ENCODE measurements around the gene PPFIBP1. TPM values are rescaled to one million over a fixed set of nuclear protein-coding genes. Genes with fewer than 3 reads are reported as not detected.

The PPFIBP1 gene
- total RNA-seq, 1 donor from 2014 or later, result 292 TPM

DNA sequence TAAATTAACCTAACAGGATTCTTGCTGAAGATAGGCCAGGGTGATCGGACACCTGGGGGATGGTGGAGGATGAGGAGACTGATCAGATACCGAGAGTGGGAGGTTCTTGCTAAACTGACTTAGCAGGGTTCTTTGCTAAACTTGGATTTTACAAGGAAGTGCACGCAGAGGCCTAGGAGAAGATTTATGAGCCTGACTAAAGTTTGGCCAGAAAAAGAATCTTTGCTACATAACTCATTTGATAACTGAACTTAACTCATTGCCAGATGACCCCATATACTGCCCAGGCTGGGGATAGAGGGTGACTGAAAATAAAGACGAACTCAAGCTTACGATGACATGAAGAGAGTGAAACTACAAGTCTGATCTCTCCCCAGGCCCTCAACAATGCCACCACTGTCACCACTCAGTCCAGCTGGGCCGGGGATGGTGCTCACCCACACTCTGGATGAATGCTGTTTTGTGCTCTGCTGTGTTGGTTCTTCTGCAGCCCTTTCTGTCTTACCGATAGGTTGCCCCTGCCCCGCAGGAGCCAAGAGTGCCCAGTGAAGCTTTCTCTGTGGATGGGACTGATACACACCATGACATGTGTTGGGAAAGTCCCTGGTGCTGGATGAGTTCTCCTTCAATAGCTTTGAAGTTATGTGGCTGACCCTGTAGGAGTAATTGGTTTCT lies 29.0 kb downstream of the PPFIBP1 start:
- ATAC-seq (ENCODE audit: poor library complexity), result no peak
- intact Hi-C loops (cut with DNase I), result no loop called here

DNA sequence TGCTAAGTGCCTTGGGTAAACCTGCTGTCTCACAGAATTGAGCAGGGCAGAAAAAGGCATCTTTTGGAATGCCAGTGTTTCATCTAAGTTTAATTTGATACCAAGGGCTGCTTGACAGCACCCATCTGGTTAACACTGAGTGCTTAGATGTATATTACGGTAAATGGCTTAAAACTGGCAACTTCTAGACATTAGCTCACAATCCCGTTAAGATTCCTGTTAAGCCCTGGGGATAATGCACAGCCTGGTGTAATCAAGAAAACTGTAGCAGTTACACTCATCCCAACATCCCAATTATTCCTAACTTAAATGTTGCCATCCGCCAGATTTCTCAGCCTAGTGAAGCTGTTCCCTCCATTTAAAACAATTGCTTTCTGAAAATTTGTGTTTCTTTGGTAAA lies 29.9 kb downstream of the PPFIBP1 start:
- intact Hi-C loops (cut with DNase I), result no loop called here
- DNase-seq, result no peak
- ATAC-seq (ENCODE audit: poor library complexity), result no peak

More for the DNA sequence above, 29.0 kb downstream of the PPFIBP1 start:
- DNase-seq, result no peak

DNA sequence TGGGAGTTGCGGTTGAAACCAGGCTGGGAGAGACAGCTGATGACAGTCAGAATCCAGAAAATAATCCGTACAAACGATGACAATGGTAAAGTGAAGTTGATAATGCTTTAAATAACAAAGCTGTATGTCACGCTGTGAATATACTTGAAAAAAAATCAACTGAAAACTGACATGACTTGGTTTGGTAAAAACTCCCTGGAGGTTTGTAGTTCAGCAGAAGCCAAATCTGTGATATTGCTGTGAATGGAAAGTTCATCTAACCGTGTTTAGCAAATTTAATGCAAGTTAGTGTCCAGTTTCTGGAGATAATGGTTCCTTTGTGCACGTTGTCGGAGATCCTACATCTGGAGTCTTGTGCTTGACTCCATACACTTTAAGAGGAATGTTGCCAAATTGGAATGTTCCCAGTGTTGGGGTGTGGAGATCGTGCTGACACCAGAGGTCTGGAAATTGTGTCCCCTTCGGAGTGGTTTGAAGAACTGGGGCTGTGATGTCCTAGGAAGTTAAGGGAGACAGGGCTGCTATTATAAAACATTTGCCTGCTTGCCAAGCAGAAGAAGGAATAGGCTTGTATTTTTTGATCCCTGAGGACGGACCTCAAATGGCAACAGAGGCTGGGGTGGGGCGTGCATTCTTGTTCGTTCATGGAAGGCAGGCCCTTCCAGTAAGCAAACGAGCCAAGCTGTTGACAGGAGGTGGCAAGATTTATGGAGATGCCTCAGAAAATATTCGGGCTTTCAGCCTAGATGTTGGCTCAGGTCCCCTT lies 30.6 kb downstream of the PPFIBP1 start:
- ATAC-seq (ENCODE audit: poor library complexity) (peak; percentile 71), DNase-seq (peak; percentile 88)
- intact Hi-C loops (cut with DNase I), result no loop called here

DNA sequence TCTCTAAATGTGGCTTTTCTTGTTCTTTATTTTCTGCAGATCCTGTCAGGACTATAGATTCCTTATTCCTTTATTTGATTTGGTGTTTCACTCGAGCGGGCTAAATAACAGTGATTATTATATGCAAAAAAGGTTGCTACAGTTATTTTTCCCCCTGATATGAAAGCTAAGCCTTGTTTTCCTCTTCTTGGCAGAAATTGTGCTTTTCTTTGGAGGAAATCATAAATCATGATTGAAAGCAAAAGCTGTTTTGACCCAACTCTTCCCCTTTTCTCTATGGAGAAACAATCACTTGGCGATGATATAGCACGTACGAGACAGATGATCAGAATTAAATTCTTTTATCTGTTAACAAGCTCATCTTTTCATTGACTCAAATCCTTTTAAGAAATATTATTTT lies 31.4 kb downstream of the PPFIBP1 start:
- ATAC-seq (ENCODE audit: poor library complexity), result no peak
- intact Hi-C loops (cut with DNase I), result no loop called here
- DNase-seq, result no peak

DNA sequence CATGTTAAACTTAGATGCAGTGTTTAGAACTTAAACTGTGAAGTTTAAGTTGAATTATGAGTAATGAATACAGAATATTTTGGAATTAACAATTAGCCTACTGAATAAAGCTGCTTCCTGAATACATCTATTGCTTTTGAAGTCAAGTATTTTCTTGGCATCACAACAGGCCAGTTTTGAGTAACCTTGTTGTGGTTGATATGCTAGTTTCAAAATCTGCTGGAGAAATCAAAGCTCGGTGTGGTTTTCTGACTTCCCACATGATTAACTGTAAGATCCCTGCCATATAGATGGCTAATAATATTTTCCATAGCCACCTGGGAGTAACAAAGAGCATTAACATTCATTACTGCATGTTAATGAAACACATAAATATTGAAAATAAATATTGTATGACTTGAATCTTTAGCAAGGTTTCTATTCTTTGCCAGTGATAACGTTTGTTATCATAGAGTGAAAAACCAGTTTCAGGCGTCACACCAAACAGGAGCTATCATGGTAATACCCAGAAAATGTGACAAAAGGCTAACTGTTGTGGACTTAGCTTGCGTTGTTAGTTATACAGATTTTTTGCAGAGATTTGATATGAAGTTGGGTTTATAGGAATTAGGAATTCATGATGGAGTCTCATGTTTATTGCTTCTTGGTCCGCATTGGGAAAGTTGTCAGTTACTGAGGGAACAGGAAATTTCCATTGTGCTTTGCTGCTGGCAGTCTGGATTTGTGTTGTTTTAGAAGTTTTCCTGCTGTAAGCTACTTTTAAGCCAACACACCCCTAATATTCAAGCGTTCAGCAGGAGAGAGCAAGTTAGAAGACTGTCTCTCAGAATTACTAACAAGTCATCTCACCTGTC lies 32.1 kb downstream of the PPFIBP1 start:
- DNase-seq (no peak), ATAC-seq (ENCODE audit: poor library complexity) (no peak)
- intact Hi-C loops (cut with DNase I), result no loop called here

DNA sequence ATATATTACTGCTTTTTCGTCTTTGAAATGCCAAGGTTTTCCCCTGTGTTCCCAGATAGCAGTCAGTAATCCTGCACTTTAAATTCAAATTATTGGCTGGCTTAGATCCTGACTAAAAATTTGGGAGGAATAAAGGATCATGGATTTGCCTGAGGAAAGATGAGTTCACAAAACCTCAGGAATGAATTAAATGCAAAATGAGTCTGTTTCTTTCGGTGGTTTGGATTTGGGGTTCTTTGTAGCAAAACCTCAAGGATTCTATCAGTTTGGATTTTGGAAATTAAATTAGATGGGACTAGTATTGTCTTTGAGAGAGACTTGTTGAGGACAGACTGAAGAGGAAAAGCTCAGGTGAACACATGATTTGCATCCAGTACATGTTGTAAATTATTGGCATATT lies 36.1 kb downstream of the PPFIBP1 start:
- intact Hi-C loops (cut with DNase I), result no loop called here
- DNase-seq (no peak), ATAC-seq (ENCODE audit: poor library complexity) (no peak)

DNA sequence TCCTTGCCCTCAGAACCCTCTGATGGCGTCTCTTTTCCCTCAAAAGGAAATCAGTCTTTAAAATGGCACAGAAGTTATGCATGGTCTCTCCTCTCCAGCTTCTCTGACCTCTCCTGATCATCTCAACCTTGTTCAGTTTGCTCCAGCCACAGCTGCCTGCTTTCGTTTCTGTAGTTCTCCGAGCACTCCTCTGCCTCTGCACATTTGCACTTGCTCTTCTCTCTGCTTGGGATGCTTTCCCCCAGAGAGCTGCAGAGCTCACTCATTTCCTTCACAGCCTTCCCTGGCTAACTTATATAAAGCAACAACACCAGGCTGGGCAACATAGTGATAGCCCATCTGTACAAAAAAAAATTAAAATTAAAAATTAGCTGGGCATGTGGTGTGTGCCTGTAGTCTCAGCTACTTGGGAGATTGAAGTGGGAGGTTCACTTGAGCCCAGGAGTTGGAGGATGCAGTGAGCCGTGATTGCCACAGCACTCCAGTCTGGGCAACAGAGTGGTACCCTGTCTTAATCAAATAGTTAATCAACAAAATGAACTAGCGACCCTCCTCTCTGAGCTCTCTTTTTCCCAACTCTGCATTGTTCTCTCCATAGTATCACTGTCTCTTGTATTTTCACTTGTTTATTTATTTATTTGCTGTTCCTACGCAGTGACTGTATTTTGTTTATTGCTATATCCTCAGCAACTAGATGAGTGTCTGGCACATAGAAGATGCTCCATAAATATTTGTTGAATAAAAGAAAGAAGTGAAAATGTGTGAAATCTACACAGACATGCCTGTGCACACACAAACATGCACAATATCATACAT lies 37.7 kb downstream of the PPFIBP1 start:
- peak; percentile 73 for ATAC-seq (ENCODE audit: poor library complexity)
- intact Hi-C loops (cut with DNase I), result no loop called here

DNA sequence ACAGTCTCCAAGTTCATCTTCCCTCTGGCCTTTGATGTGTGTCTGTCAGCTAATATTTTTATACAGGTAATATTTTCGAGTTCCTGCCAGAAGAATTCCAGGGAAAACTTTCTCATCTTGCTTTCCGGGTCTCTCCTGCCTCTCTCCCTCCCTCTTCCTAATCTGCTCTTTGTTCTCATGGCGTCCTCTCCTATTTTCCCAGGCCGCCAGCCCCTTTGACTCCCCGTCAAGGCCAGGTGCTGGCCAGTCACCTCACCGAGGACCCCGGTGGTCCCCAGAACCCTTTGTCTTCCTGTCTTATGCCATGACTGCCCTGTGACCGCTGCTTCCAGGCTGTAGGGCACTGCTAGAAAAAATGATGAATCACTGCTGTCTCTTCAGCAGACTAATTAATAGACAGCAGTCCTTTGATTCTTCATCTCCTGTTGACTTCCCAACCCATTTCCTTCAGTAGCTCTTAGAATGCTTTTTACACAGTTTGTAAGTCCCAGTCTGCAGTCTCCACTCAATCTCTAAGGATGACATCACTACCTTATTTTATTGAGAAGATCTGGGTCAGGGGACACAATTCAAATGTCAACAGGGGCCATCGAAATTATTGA lies 40.7 kb downstream of the PPFIBP1 start:
- DNase-seq, result no peak
- ATAC-seq (ENCODE audit: poor library complexity), result no peak
- intact Hi-C loops (cut with DNase I), result no loop called here

More for the DNA sequence above, 37.7 kb downstream of the PPFIBP1 start:
- no peak for DNase-seq

DNA sequence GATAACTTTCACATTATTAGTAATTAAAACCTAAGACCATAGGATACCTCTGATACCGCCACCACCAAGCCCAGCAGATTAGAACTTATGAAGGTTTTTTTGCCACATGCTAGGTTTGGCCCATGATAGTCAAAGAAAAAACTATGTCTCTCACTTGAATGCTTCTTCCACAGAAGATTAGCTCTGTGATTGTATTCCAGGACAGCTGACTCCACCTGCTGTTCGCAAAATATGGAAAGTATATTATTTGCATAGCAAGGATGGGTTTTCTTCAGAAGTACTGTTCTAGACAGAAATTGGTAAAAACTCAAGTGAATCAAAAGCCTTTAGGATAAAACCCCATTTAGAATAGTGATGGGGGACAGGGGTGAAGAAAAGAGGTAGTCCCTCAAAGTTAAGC lies 42.2 kb downstream of the PPFIBP1 start:
- ATAC-seq (ENCODE audit: poor library complexity) (no peak), DNase-seq (no peak)
- intact Hi-C loops (cut with DNase I), result no loop called here

DNA sequence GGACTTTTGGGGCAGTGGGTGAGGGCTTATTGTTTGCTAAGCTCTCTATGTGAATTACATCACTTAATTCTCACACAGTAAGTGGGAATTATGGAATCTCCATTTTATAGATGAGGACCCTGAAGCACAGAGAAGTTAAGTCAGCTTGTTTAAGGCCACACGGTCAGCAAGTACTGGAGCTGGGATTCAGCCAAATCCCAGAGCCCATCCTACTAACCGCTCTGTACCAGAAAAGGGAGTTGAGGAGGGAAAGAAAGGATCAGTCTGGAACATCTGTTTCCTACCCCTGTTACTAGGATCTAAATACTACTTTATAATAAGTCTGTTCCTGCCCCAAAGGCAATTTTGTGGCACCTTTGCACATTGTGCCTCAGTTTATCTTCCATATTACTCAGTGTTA lies 42.6 kb downstream of the PPFIBP1 start:
- DNase-seq (no peak), ATAC-seq (ENCODE audit: poor library complexity) (peak; percentile 41)
- intact Hi-C loops (cut with DNase I), result no loop called here

DNA sequence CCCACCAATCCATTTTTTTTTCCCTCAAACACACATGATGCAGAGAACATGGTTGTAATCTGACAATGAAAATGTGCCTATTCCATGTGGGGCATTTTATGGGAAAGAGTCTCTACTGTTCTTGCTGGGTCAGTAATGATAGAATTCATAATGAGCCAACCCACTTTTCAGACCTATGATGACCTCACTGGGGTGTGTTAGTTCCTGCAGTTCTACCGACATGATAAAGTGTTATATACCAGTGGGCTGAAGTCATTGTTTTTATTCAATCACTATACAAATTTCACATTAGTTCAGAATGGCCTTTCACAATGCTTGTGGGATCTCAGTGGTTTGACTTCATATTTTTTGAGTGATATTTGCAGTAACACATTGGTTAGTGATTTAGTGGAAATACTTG lies 47.5 kb downstream of the PPFIBP1 start:
- intact Hi-C loops (cut with DNase I), result no loop called here
- ATAC-seq (ENCODE audit: poor library complexity), result peak; percentile 23

DNA sequence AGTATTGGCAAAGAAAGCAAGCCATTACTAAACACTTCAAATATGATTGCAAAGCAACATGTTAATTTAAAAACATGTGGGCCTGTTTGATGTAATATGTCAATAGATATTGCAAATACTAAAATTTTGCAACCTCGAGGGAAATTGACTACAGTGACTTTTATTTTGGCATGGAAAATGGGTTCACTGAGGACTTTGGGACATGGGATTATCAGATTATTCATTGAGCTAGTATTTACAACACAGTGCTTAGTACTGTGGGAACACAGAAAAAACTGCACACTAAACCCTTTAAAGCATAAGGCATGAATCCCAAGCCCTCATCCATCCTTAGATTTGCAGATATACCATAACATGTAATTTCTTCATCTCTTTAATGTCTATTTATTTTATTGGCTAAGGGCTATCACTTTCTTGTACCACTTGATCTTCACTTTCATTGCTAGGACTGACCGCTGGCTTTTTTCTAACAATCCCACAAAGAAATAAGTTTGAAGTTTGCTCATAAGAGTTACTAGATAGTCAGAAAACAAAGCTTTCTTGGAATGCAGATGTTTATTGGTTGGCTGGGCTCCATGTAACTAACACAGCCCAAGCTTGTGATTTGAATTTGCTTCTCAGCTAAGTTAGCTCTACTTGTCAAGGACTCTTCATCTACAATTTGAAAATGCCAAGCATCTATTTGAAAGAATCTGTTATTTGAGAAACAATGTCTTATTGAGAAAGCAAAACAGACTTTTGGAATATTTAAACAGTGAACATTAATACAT lies 48.7 kb downstream of the PPFIBP1 start:
- intact Hi-C loops (cut with DNase I), result no loop called here
- DNase-seq, result no peak
- ATAC-seq (ENCODE audit: poor library complexity), result no peak

More for the DNA sequence above, 47.5 kb downstream of the PPFIBP1 start:
- DNase-seq, result no peak

DNA sequence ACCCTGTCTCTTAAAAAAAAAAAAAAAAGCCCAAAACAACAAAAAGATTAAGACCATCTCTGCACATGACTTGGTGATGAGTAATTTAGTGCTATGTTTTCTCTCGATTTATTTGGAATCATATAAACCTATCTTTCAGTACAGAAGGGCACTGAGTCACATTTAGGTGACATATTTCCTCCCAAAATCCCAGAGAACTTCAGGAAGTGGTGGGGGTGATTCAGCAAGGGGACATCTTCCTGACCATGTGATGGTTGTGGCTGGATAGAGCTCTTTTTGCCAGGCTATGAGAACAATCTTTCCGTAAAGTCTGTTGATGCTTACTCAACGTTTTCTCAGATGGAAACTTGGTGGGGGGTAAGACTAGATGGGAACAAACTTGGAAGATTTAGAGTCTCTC lies 50.0 kb downstream of the PPFIBP1 start:
- no peak for DNase-seq
- intact Hi-C loops (cut with DNase I), result no loop called here
- no peak for ATAC-seq (ENCODE audit: poor library complexity)

DNA sequence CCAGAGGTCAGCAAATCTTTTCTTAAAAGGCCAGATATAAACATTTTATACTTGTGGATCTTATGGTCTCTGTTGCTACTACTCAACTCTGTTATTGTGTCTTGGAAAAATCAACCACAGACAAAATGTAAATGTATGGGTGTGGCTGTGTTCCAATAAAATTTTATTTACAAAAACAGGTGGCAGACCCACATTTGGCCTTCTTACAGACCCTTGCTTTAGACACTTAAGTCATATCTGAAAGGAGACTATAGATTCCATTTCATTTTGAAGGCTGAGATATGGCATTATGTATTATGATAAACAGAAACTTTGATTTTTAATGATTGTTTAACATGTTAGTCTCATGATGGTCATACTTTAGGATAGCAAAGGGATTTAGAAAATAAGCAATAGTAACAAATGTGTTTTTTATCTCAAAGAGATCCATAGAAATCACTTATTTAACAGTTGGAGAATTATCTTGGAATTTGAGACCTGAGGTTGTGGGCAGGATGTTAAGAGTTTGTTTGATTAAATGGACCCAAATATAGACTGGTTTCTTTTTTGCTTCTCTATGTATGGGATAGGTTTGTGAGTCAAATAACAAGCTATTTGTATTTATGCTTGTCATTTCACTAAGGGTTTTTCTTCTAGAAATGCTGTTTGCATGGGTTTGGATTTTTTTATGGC lies 51.2 kb downstream of the PPFIBP1 start:
- intact Hi-C loops (cut with DNase I), result no loop called here
- DNase-seq (no peak), ATAC-seq (ENCODE audit: poor library complexity) (no peak)

DNA sequence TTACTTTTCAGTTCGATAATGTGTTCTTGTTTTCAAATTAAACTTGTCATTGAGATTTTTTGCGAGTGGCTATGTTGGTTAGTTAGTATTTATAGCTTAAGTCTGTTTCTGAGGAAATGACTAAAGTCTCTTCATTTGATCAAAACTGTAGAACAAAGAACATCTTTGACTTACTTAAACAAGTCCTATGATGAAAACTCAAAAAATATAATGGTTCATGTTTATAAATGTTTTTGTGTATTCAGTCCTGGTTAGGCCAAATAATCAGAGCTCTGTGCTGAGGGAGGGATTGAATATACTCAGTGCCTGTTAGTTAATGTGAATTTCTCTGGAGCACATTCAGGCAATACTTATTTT lies 51.7 kb downstream of the PPFIBP1 start:
- ATAC-seq (ENCODE audit: poor library complexity) (no peak), DNase-seq (no peak)
- intact Hi-C loops (cut with DNase I), result no loop called here

DNA sequence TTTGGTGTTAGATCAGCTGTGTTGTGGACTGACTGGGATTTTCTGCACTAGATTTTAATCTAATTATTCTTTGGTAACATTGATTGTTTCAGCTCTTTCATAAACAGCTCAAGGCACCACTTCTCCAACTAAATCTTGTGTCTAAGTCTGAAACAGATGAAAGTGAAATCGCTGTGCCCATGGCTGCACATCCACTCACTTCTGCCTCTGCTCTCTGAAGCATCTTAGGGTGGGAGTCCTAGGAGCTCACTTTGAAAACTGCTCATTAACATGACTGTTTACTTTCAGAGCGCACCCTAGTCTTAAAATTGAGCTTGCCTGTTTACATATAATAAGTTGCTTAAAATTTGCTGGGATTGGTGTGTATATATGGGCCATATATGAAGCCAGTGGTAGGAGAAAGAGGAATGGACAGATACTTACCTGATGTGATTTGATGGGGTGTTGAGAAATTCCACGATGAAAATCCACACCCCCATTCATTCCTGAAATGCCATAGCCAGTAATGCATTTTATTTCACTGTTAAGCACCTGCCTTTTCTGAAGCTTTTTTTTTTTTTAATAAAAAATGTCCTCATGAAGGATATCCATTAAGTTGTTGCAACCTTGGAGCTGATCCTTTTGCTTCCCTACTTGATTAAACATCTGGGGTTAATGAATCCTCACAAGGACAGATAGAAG lies 52.8 kb downstream of the PPFIBP1 start:
- intact Hi-C loops (cut with DNase I), result no loop called here
- ATAC-seq (ENCODE audit: poor library complexity) (no peak), DNase-seq (no peak)

DNA sequence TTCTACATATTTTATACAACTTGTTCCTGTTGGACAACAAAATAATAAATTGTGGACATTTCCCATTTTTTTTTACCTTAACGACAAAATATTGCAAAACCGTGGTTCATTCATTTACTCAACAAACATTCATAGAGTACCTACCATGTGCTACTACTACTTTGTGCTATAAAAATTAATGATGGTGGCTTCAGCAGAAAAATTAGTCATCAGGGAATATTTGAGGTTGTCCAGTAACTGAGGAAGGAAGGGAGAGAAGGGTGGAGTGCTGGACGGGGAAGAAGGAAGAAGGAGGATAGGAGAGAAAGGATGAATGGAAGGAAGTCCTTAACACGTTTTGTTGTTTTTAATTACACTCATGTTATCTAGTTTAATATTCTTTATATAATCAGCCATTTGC lies 53.7 kb downstream of the PPFIBP1 start:
- intact Hi-C loops (cut with DNase I), result no loop called here
- ATAC-seq (ENCODE audit: poor library complexity) (no peak), DNase-seq (no peak)
